Astrocyte (in vitro differentiated cells and primary cell): ENCODE results near the gene RNU5D-1. TPM values are rescaled to one million over a fixed set of nuclear protein-coding genes. Genes with fewer than 3 reads are reported as not detected.
"Not testable (repeated sequence)": the region's sequence is repeated elsewhere in the genome, so short reads cannot be mapped to it uniquely, and the experiment has no call there.

Experiments used
- DNase-seq: peaks from one replicate; pipeline ENCODE4 v3.0.0-alpha.2; 2010; ENCODE audit warnings: low read depth
- FAIRE-seq: peaks from 2 replicates; lab custom pipeline; 2011; peaks lifted over from hg19 to GRCh38; lab: Jason Lieb, UNC
- H2AFZ ChIP-seq: 2 replicates; pipeline ENCODE4 v1.6.0; 2012; ENCODE audit warnings: low read depth, low read length, inconsistent platforms
- H3K27ac ChIP-seq: 2 replicates; pipeline ENCODE4 v1.5.1; 2011; ENCODE audit warnings: low read depth, low read length, inconsistent platforms
- H3K27me3 ChIP-seq: 2 replicates; pipeline ENCODE4 v1.6.0; 2011; ENCODE audit warnings: low read length, inconsistent platforms; ENCODE audit not compliant: insufficient read depth
- H3K36me3 ChIP-seq: 2 replicates; pipeline ENCODE4 v1.5.1; 2011; ENCODE audit warnings: low read length, inconsistent platforms; ENCODE audit not compliant: insufficient read depth
- H3K4me1 ChIP-seq: 2 replicates; pipeline ENCODE4 v1.5.1; 2011; ENCODE audit warnings: low read length, inconsistent platforms; ENCODE audit not compliant: insufficient read depth
- H3K4me2 ChIP-seq: 2 replicates; pipeline ENCODE4 v1.6.0; 2012; ENCODE audit warnings: low read length, inconsistent platforms
- H3K4me3 ChIP-seq: 2 replicates; pipeline ENCODE4 v1.5.1; 2011; ENCODE audit warnings: low read depth, mild to moderate bottlenecking, low read length, inconsistent platforms; ENCODE audit not compliant: insufficient read depth
- H3K79me2 ChIP-seq: 2 replicates; pipeline ENCODE4 v1.6.0; 2012; ENCODE audit warnings: mild to moderate bottlenecking, low read length, inconsistent platforms; ENCODE audit not compliant: insufficient read depth
- H3K9ac ChIP-seq: 2 replicates; pipeline ENCODE4 v1.6.0; 2012; ENCODE audit warnings: mild to moderate bottlenecking, low read length, inconsistent platforms
- H3K9me3 ChIP-seq: 2 replicates; pipeline ENCODE4 v1.5.1; 2012; ENCODE audit warnings: low read depth, mild to moderate bottlenecking, low read length, inconsistent platforms; ENCODE audit not compliant: insufficient read depth
- H4K20me1 ChIP-seq: 2 replicates; pipeline ENCODE4 v1.6.0; 2012; ENCODE audit warnings: low read length, inconsistent platforms; ENCODE audit not compliant: insufficient read depth
- H3K27ac Mint-ChIP-seq: one replicate; pipeline ENCODE4 v1.8.0; 2021; ENCODE audit warnings: mild to moderate bottlenecking, mixed read lengths; ENCODE audit not compliant: unreplicated experiment
- H3K27me3 Mint-ChIP-seq: one replicate; pipeline ENCODE4 v1.8.0; 2021; ENCODE audit warnings: low read depth, mixed read lengths; ENCODE audit not compliant: unreplicated experiment
- H3K36me3 Mint-ChIP-seq: one replicate; pipeline ENCODE4 v1.8.0; 2021; ENCODE audit warnings: low read depth, mixed read lengths; ENCODE audit not compliant: unreplicated experiment
- H3K4me1 Mint-ChIP-seq: one replicate; pipeline ENCODE4 v1.8.0; 2021; ENCODE audit warnings: low read depth, mixed read lengths; ENCODE audit not compliant: unreplicated experiment
- H3K4me3 Mint-ChIP-seq: one replicate; pipeline ENCODE4 v1.8.0; 2021; ENCODE audit warnings: mild to moderate bottlenecking, moderate library complexity, mixed read lengths; ENCODE audit not compliant: unreplicated experiment
- H3K9me3 Mint-ChIP-seq: one replicate; pipeline ENCODE4 v1.8.0; 2021; ENCODE audit warnings: mild to moderate bottlenecking, mixed read lengths; ENCODE audit not compliant: unreplicated experiment
- CTCF ChIP-seq: IDR thresholded peaks from 2 replicates; pipeline ENCODE4 v1.5.1; 2011; ENCODE audit warnings: low read depth, mild to moderate bottlenecking, inconsistent platforms, low read length, moderate library complexity; ENCODE audit not compliant: insufficient read depth
- EZH2 ChIP-seq: IDR thresholded peaks from 2 replicates; pipeline ENCODE4 v1.6.1; 2012; ENCODE audit warnings: mild to moderate bottlenecking, low read length, inconsistent platforms; ENCODE audit not compliant: insufficient read depth
- total RNA-seq: library from RNA; stranded (reverse); gene quantifications from 2 replicates; pipeline ENCODE4 v1.2.1, GENCODE V29; 2021

The RNU5D-1 gene
- total RNA-seq, 1 donor from 2014 or later: not detected

DNA sequence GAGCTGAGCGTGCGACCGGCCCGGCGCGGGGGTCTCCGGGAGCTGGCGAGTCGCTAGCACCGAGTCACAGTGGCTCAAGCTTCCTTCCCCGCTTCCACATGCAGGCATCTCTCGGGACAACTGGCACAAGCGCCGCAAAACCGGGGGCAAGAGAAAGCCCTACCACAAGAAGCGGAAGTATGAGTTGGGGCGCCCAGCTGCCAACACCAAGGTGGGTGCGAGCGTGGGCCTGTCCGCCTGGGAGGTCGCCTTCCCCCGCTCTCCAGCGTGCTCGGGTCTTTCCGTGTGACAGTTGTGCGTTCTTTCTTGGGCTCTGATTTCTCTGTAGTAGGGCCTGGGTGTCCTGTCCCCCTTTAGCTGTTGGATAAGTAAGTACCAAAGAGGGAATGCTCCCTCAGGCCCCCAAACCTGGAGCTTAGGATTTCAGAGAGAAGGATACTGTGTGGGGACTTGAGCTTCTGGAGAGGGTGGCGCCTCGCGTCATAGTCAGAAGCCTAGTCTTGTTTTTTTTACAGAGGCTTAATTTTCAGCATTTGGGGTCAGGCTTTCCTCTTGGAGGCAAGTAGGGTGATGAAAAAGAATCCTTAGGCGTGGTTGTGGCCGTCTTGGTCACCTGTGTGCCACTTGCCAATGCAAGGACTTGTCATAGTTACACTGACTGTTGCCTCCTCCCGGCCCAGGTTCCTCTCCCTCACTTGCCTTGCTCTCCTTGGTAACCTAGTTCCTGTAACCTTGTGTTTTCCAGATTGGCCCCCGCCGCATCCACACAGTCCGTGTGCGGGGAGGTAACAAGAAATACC, 45.2 kb upstream of the RNU5D-1 start:
- H3K79me2 ChIP-seq: peaks cover 45% of the 10 kb centered on the region
- H3K9me3 ChIP-seq: no peaks in the 10 kb centered on the region
- TF ChIP-seq CTCF: no peak
- no peak for TF ChIP-seq EZH2
- no peaks in the 10 kb centered on the region for H3K27me3 Mint-ChIP-seq
- no peaks in the 10 kb centered on the region for H3K27me3 ChIP-seq
- H3K27ac ChIP-seq: peak overlapping the region; percentile 95
- peaks cover 18% of the 10 kb centered on the region for H3K4me1 ChIP-seq
- H3K4me3 Mint-ChIP-seq: peak overlapping the region; percentile 92
- H3K9ac ChIP-seq: peak overlapping the region; percentile 97
- H3K27ac Mint-ChIP-seq: peak overlapping the region; percentile 59
- peaks cover 22% of the 10 kb centered on the region for H3K36me3 Mint-ChIP-seq
- peak overlapping the region; percentile 78 for H2AFZ ChIP-seq
- peaks cover 53% of the 10 kb centered on the region for H4K20me1 ChIP-seq
- FAIRE-seq (no peak), DNase-seq (no peak)
- peaks cover 27% of the 10 kb centered on the region for H3K36me3 ChIP-seq
- H3K4me1 Mint-ChIP-seq: peaks cover 20% of the 10 kb centered on the region
- peak overlapping the region; percentile 86 for H3K4me3 ChIP-seq
- no peaks in the 10 kb centered on the region for H3K9me3 Mint-ChIP-seq
- peak overlapping the region; percentile 95 for H3K4me2 ChIP-seq

- Histone ChIP-seq H3K4me3 (peak within 1 kb of the TSS; percentile 86), H3K4me1 (peaks cover 18% of the 10 kb centered on the region), H3K4me2 (peak within 1 kb of the TSS; percentile 95), H3K27me3 (no peaks in the 10 kb centered on the region), H4K20me1 (peaks cover 45% of the 10 kb centered on the region), H3K9me3 (no peaks in the 10 kb centered on the region), H3K9ac (peak within 1 kb of the TSS; percentile 97), H3K36me3 (peaks cover 27% of the 10 kb centered on the region), H3K27ac (peak within 1 kb of the TSS; percentile 95), H2AFZ (peak within 1 kb of the TSS; percentile 78), H3K79me2 (peaks cover 45% of the 10 kb centered on the region)
- Mint-ChIP-seq H3K27me3 (no peaks in the 10 kb centered on the region), H3K4me3 (peak within 1 kb of the TSS; percentile 92), H3K36me3 (peaks cover 19% of the 10 kb centered on the region), H3K4me1 (peaks cover 20% of the 10 kb centered on the region), H3K27ac (peak within 1 kb of the TSS; percentile 98), H3K9me3 (no peaks in the 10 kb centered on the region)
- peak; percentile 84 for DNase-seq
- FAIRE-seq: no peak
- TF ChIP-seq EZH2 (no peak), CTCF (no peak)
These were observed 44.3 kb upstream of the RNU5D-1 start, which contains the start of gene RPS8 for GRCh38 chr1:44775078-44775929. RPS8 (plus strand) TSS chr1:44775540; CDS start chr1:44775597, 57 bp downstream.

GRCh38 chr1:44766421-44766820, 35.5 kb upstream of the RNU5D-1 start:
- H2AFZ ChIP-seq, H3K36me3 Mint-ChIP-seq, H3K27ac ChIP-seq, H3K4me1 ChIP-seq, H3K79me2 ChIP-seq, DNase-seq, H3K27ac Mint-ChIP-seq, H3K4me3 Mint-ChIP-seq, H3K4me1 Mint-ChIP-seq, H3K27me3 Mint-ChIP-seq, H3K9me3 ChIP-seq, FAIRE-seq, H3K36me3 ChIP-seq, H3K4me2 ChIP-seq, H3K9me3 Mint-ChIP-seq, H3K9ac ChIP-seq, H4K20me1 ChIP-seq, H3K27me3 ChIP-seq, H3K4me3 ChIP-seq: not testable (repeated sequence)
